Common myeloid progenitor, CD34-positive (primary cell): ENCODE results near the gene SLC17A3.
A peak's percentile ranks its signal among the peaks of the same experiment; 100 is the strongest.

Experiments used
- CTCF ChIA-PET: fragments of 350-600 bp; sonication (Branson Sonifier 250); formaldehyde crosslinking; loops from one replicate; lab custom pipeline; 2021; ENCODE audit warnings: antibody characterized with exemption; lab: Charles Lee
- POLR2A ChIA-PET: fragments of 350-600 bp; sonication (Branson Sonifier 250); formaldehyde crosslinking; loops from one replicate; lab custom pipeline; 2021; ENCODE audit warnings: antibody characterized with exemption; lab: Charles Lee
- DNase-seq, 3 donors: peaks; one replicate each; pipeline versions ENCODE4 v3.0.0 to v3.0.0-alpha.2; 2013
- H3K27ac ChIP-seq, 2 experiments: 1 replicate in 1 of 2; 2 replicates in 1 of 2; pipeline ENCODE4 v1.7.0; 2013; ENCODE audit warnings: inconsistent platforms in 2 of 2, low read length in 2 of 2, mild to moderate bottlenecking in 2 of 2, low read depth in 1 of 2, moderate library complexity in 1 of 2; ENCODE audit not compliant: severe bottlenecking in 2 of 2, insufficient read depth in 1 of 2, poor library complexity in 1 of 2
- H3K27me3 ChIP-seq, 5 experiments: replicated peaks in 2 of 5; 1 replicate in 3 of 5; 2 replicates in 2 of 5; pipeline versions ENCODE4 v1.6.1 to v1.7.0; 2013; ENCODE audit warnings: low read length in 4 of 5, mild to moderate bottlenecking in 2 of 5, moderate library complexity in 2 of 5, inconsistent platforms in 1 of 5; ENCODE audit not compliant: insufficient read depth in 5 of 5, control insufficient read depth in 4 of 5
- H3K36me3 ChIP-seq, 4 experiments: 1 replicate in 2 of 4; 2 replicates in 2 of 4; pipeline versions ENCODE4 v1.6.1 to v1.7.0; 2013; ENCODE audit warnings: low read length in 3 of 4, control low read depth in 1 of 4, mild to moderate bottlenecking in 1 of 4; ENCODE audit not compliant: control insufficient read depth in 4 of 4, insufficient read depth in 4 of 4
- H3K4me1 ChIP-seq, 4 experiments: 1 replicate in 3 of 4; 2 replicates in 1 of 4; pipeline versions ENCODE4 v1.6.1 to v1.7.1; 2013; ENCODE audit warnings: low read length in 3 of 4, mild to moderate bottlenecking in 3 of 4, control low read depth in 1 of 4, inconsistent platforms in 1 of 4, moderate library complexity in 1 of 4; ENCODE audit not compliant: control insufficient read depth in 4 of 4, insufficient read depth in 4 of 4; ENCODE audit errors: control extremely low read depth in 1 of 4
- H3K4me3 ChIP-seq, 7 experiments: 1 replicate in 4 of 7; 2 replicates in 3 of 7; pipeline versions ENCODE4 v1.5.1 to v1.7.0; 2013; ENCODE audit warnings: mild to moderate bottlenecking in 7 of 7, low read length in 6 of 7, moderate library complexity in 6 of 7, inconsistent platforms in 2 of 7, low read depth in 2 of 7, control low read depth in 1 of 7; ENCODE audit not compliant: insufficient read depth in 4 of 7, control insufficient read depth in 1 of 7; ENCODE audit errors: extremely low read depth in 1 of 7
- H3K9me3 ChIP-seq, 5 experiments: 1 replicate in 4 of 5; 2 replicates in 1 of 5; pipeline versions ENCODE4 v1.6.1 to v1.7.1; 2013; ENCODE audit warnings: low read length in 4 of 5, mild to moderate bottlenecking in 2 of 5, inconsistent platforms in 1 of 5, low read depth in 1 of 5, moderate library complexity in 1 of 5; ENCODE audit not compliant: control insufficient read depth in 4 of 5, insufficient read depth in 2 of 5; ENCODE audit errors: control extremely low read depth in 1 of 5
- WGBS: methylation state at CpG from one replicate; pipeline ENCODE4 v1.1.5; 2013; ENCODE audit not compliant: insufficient coverage; 5-methylcytosine and 5-hydroxymethylcytosine counted together

SLC17A3 gene

DNA sequence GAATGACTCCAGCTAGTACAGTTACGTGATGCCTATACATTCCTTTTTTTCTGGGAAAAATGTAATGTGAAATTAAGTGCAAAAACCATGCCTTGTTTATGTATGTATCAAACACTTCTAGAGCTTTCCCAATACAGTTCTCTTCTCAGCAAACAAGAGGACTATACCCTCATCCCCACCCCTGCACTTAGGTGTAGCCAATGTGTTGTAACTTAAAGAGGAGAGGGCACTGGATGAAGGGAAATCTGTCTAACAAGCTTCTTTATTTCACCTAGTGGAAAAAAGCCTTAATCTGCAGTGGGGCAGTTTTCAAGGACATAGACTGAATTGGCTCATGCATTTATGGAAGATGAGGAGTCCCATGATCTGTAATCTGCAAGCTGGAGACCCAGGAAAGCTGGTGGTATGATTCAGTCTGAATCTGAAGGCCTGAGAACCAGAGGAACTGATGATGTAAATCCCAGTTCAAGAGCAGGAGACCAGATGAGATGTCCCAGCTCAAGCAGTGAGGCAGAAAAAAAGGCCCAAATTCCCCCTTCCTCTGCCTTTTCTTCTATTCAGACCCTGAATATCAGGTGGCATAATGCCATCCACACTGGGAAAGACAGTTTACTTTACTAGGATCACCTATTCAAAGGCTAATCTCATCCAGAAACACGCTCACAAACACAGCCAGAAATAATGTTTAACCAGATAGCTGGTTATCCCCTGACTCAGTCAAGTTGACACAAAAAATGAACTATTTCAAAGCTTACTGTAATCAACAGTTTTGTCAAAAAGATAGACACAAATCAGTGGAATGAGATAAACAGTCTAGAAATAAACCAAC is 25.8 kb upstream of the SLC17A3 start:
- no peaks in the 10 kb centered on the region for H3K36me3 ChIP-seq
- WGBS = 80% methylated on average over 1 of the region's 2 CpGs
- no peak for DNase-seq
- POLR2A ChIA-PET = no interaction called here
- H3K4me3 ChIP-seq = no peak overlapping the region
- H3K27me3 ChIP-seq = no peaks in the 10 kb centered on the region
- no peak overlapping the region for H3K27ac ChIP-seq
- H3K9me3 ChIP-seq = no peaks in the 10 kb centered on the region
- H3K4me1 ChIP-seq = peaks cover 0 to 1% (median 0%) of the 10 kb centered on the region in 4 experiments
- CTCF ChIA-PET = interaction anchor here (1.0 to 2.5 kb wide), 6 partner anchors 9 to 33 kb away, joined by 3 to 9 read pairs (median 4); no protein-coding TSS in a partner anchor

DNA sequence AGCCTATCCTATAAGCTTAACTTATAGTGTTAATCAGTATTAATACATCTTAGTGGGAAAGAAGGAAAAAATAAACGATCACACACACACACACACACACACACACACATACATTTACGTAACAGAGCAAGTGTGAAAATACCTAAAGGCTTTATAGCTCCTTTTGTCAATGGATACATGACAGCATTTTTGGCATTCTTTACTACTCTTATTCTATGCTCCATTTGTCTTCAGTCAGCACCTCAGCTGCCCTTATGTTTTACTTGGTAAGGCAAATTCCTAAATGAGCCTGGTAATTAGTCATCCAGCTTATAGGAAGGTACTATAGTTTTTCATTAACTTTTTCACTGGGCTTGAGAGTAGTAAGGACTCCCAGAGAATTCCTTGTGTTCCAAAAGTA is 25.1 kb upstream of the SLC17A3 start:
- DNase-seq = no peak
- Histone ChIP-seq H3K27ac (no peak overlapping the region), H3K36me3 (no peaks in the 10 kb centered on the region), H3K9me3 (no peaks in the 10 kb centered on the region), H3K4me1 (peaks cover 0 to 1% (median 0%) of the 10 kb centered on the region in 4 experiments), H3K4me3 (no peak overlapping the region), H3K27me3 (no peaks in the 10 kb centered on the region)
- CTCF ChIA-PET = interaction anchor here (1.0 to 2.5 kb wide), 6 partner anchors 9 to 33 kb away, joined by 3 to 9 read pairs (median 4); no protein-coding TSS in a partner anchor
- POLR2A ChIA-PET = no interaction called here
- WGBS = no CpG with 5 or more reads among the region's 2 CpGs

DNA sequence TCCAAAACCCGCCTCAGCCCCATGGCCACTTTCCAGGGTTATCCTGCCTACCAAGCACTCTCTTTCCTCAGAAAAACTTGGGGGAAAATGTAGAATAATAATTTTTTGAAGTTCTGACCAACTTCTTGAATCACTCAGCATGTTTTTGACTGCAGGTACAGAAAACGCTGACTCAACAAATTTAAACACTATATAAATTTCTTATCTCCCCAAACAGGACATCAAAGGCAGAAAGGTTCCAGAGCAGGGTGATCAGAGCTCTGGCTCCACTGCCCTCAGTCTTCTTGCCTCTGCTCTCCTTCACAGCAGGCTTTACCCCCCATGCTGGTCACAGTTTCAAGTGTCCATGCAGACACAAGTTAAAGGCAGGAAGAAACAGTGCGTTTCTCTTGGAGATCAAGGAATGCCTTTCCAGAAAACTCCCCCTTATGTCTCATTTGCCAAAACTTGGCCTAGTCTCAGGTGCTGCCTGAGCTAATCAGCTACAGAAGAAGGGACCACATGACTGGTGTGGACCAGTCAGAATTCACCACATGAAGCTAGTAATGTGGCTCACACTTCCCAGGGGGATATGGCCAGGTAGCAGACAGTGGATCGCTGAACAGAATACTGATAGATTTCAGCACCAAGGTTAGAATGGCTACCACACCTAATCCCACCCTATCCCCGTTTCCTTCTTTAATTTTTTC is 24.4 kb upstream of the SLC17A3 start:
- no peaks in the 10 kb centered on the region for H3K9me3 ChIP-seq
- H3K27ac ChIP-seq = no peak overlapping the region
- DNase-seq = peak in 2 of 3 donors; percentile 8 to 9
- ChIA-PET CTCF (interaction anchor here (1.0 to 2.5 kb wide), 6 partner anchors 9 to 34 kb away, joined by 3 to 9 read pairs (median 4); no protein-coding TSS in a partner anchor), POLR2A (no interaction called here)
- no peak overlapping the region for H3K4me3 ChIP-seq
- 92% methylated on average over 3 of the region's 5 CpGs for WGBS
- peaks cover 0 to 1% (median 0%) of the 10 kb centered on the region in 4 experiments for H3K4me1 ChIP-seq
- no peaks in the 10 kb centered on the region for H3K27me3 ChIP-seq
- H3K36me3 ChIP-seq = no peaks in the 10 kb centered on the region

DNA sequence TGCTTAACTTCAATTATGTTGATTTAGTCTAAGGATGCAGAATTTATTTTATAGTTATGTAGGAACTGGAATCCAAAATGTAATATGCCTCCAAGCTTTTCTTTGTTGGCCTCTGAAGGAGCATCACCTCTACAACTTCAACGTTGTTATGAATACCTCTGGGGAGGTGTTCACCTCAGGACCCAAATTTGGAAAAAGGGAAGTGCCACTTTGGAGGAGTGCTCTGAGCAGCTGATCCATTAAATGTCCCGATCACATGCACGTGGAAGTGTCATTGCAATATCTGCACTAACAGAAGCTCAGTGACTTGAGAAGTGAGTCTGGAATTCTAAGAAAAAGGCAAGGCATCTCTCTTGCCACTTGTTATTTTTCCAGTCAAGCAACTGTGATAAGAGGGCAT is 22.2 kb upstream of the SLC17A3 start:
- H3K4me1 ChIP-seq = no peaks in the 10 kb centered on the region
- no peak for DNase-seq
- no peaks in the 10 kb centered on the region for H3K9me3 ChIP-seq
- POLR2A ChIA-PET = no interaction called here
- no peak overlapping the region for H3K4me3 ChIP-seq
- no peaks in the 10 kb centered on the region for H3K36me3 ChIP-seq
- H3K27me3 ChIP-seq = no peaks in the 10 kb centered on the region
- WGBS = 86% methylated on average over 3 of the region's 3 CpGs
- CTCF ChIA-PET = interaction anchor here (0.7 to 1.7 kb wide), 3 partner anchors 14 to 109 kb away, joined by 3 to 6 read pairs (median 4); no protein-coding TSS in a partner anchor
- no peak overlapping the region for H3K27ac ChIP-seq

DNA sequence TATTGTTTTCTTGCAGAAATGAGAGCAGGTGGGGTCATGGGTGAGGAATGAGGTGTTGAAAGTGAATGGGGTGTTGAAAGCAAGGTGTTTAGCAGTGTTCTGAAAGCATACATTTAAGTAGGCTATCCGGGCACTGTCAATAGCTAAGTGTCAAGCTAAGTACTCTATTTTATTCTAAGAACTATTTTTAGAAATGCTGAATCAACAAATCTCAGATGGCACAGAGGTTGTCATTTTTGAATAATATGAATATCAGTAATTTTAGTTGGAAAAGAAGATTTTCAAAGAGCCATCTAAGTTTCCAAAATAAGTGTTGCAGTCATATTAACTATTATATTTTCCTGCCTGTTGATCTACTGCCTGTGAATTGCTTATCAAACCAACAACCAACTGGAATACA is 21.7 kb upstream of the SLC17A3 start:
- DNase-seq = no peak
- ChIA-PET POLR2A (no interaction called here), CTCF (interaction anchor here (0.7 to 1.7 kb wide), 2 partner anchors 14 to 108 kb away, joined by 4 to 6 read pairs; no protein-coding TSS in a partner anchor)
- Histone ChIP-seq H3K4me3 (no peak overlapping the region), H3K36me3 (no peaks in the 10 kb centered on the region), H3K9me3 (no peaks in the 10 kb centered on the region), H3K4me1 (no peaks in the 10 kb centered on the region), H3K27me3 (no peaks in the 10 kb centered on the region), H3K27ac (no peak overlapping the region)
- no CpG with 5 or more reads among the region's 1 CpG for WGBS

DNA sequence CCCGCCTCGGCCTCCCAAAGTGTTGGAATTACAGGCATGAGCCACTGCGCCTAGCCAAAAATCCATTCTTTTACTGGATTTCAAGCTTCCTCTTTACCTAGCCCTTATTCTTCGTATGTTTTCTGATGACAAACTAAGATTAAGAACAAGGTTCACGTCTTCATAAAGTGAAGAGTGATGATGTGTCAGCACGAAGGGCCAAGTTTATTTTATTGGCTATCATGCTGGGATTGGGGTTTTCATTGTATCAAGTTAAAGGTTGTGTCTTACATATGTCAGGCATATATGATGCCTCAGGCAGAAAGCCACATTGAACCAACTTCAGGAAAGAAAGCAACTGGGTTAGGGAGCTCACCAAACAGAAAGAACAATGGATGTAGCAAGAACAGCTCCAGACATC is 19.7 kb upstream of the SLC17A3 start:
- H3K36me3 ChIP-seq = no peaks in the 10 kb centered on the region
- H3K4me3 ChIP-seq = no peak overlapping the region
- no peak for DNase-seq
- ChIA-PET CTCF (interaction anchor here (1.2 to 1.3 kb wide), 2 partner anchors 99 to 174 kb away, joined by 3 read pairs; no protein-coding TSS in a partner anchor), POLR2A (no interaction called here)
- H3K27me3 ChIP-seq = no peaks in the 10 kb centered on the region
- H3K9me3 ChIP-seq = no peaks in the 10 kb centered on the region
- H3K4me1 ChIP-seq = no peaks in the 10 kb centered on the region
- WGBS = 100% methylated on average over 5 of the region's 6 CpGs
- H3K27ac ChIP-seq = no peak overlapping the region

DNA sequence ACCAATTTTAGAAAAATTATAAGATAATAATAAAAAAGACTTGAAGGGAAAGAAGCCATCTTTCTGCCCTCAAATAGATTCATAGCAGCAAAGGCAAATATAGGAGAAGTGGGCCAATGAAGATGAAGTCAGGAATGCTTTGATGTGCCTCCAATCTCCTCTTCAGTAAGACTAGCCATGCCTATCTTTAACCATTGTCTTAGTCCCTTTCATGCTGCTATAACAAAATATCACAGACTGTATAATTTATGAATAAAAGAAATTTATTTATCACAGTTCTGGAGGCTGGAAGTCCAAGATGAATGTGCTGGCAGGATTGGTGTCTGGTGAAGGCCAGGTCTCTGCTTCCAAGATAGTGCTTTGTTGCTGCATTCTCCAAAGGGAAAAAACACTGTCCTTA is 18.8 kb upstream of the SLC17A3 start:
- Histone ChIP-seq H3K9me3 (no peaks in the 10 kb centered on the region), H3K27ac (no peak overlapping the region), H3K27me3 (no peaks in the 10 kb centered on the region), H3K36me3 (no peaks in the 10 kb centered on the region), H3K4me3 (no peak overlapping the region), H3K4me1 (no peaks in the 10 kb centered on the region)
- DNase-seq = no peak
- ChIA-PET POLR2A (interaction anchor here (0.6 kb wide), 1 partner anchor 48 kb away, joined by 5 read pairs; no protein-coding TSS in a partner anchor), CTCF (no interaction called here)
